GM23248 (cell line): ENCODE results near the gene OPRL1.

Source experiments
- EZH2 ChIP-seq: fragments of 200-600 bp; sonication (generic); IDR thresholded peaks from 2 replicates; pipeline ENCODE4 v1.6.1; 2018; ENCODE audit warnings: antibody characterized with exemption, mild to moderate bottlenecking; ENCODE audit not compliant: insufficient read depth, poor library complexity, severe bottlenecking
- EZH2phosphoT487 ChIP-seq: fragments of 200-600 bp; sonication (generic); IDR thresholded peaks from 2 replicates; pipeline ENCODE4 v1.6.1; 2018; ENCODE audit warnings: antibody characterized with exemption, moderate library complexity, mild to moderate bottlenecking, low read depth; ENCODE audit not compliant: insufficient read depth

DNA sequence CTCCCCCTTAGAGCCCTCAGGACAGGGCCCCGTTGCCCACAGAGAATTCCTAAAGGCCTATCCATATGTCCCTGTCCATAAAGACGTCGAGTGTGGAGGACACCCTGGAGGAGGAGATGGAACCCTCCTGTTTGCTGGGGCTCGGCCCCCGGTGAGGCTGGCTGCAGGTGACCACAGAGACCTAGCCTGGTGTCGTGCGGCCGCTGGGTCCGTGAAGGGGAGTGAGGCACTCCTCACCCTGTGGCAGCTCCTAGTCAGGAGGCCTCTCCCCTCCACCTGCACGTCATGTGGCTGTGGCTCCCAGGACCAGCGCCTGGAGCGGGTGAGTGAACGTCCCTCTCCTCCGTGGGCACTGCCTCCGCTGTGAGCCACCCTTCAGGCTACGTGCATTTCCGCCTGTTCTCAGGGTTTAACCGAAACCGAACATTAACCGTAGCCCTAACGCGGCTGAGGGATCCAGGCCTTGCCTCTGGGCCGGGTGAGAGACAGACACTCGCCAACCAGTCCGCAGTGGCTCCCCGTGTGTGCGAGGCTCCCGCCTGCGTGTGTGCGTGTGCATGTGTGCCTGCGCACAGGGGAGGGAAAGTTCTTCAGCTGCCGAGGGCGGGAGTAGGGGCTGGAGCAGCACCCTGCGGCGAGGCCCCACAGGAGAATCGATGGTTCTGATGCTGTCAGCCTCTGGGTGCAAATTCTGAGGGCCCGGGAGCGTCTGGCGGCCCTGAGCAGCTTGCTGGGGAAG is 22.8 kb upstream of the OPRL1 start:
- no peak for TF ChIP-seq EZH2
- TF ChIP-seq EZH2phosphoT487, result no peak
